Ovary (tissue), 3 donors: ENCODE data around the gene CD276.
"Not testable (repeated sequence)": the region's sequence is repeated elsewhere in the genome, so short reads cannot be mapped to it uniquely, and the experiment has no call there.

Experiments
- POLR2A ChIP-seq: fragments of 450-650 bp; IDR thresholded peaks from one replicate; pipeline ENCODE4 v1.6.1; 2017; ENCODE audit warnings: antibody characterized with exemption, mild to moderate bottlenecking, moderate library complexity
- TF ChIP-seq, protein P1 (sequence below), 3 donors: fragments of 450-650 bp in 2 of 3; fragments of 200-600 bp in 1 of 3; IDR thresholded peaks; one replicate each; pipeline versions ENCODE4 v1.5.1 to v1.8.0; 2016 to 2022; ENCODE audit warnings: antibody characterized with exemption in 3 of 3, mild to moderate bottlenecking in 1 of 3
- donor health status: DM: no; HTN: no; CAD: no.

DNA sequence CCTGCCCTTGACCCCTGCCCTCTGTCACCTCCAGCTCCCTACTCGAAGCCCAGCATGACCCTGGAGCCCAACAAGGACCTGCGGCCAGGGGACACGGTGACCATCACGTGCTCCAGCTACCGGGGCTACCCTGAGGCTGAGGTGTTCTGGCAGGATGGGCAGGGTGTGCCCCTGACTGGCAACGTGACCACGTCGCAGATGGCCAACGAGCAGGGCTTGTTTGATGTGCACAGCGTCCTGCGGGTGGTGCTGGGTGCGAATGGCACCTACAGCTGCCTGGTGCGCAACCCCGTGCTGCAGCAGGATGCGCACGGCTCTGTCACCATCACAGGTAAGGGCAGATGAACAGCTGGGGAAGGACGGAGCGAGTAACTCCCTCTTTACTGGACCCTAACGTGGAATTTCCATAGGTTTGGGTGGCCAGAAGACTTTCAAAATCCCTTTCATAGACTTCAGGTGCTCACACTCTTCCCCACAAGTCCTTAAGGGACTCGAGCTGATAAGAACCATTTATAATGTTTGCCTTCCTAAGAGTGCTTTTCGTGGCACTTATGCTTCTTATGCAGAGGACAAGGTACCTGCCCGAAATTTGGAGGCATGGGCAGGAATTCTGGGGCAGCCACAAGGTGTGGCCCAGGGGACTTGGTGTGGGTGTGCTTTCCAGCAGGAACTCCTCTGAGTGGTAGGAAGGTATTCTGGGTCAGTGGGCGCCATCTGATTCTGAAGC lies 20.1 kb downstream of the CD276 start:
- TF ChIP-seq, protein P1, sequence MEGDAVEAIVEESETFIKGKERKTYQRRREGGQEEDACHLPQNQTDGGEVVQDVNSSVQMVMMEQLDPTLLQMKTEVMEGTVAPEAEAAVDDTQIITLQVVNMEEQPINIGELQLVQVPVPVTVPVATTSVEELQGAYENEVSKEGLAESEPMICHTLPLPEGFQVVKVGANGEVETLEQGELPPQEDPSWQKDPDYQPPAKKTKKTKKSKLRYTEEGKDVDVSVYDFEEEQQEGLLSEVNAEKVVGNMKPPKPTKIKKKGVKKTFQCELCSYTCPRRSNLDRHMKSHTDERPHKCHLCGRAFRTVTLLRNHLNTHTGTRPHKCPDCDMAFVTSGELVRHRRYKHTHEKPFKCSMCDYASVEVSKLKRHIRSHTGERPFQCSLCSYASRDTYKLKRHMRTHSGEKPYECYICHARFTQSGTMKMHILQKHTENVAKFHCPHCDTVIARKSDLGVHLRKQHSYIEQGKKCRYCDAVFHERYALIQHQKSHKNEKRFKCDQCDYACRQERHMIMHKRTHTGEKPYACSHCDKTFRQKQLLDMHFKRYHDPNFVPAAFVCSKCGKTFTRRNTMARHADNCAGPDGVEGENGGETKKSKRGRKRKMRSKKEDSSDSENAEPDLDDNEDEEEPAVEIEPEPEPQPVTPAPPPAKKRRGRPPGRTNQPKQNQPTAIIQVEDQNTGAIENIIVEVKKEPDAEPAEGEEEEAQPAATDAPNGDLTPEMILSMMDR (IDR thresholded peaks at IDR 0.05) = not testable (repeated sequence)
- TF ChIP-seq POLR2A = not testable (repeated sequence)
